NCI-H2029 (cell line): ENCODE measurements around the gene EIF2AK3.
"Not testable (repeated sequence)": the region's sequence is repeated elsewhere in the genome, so short reads cannot be mapped to it uniquely, and the experiment has no call there.

Source experiments
- DNase-seq: peaks from one replicate; lab custom pipeline; 2025; lab: John Stamatoyannopoulos, UW

The EIF2AK3 gene

DNA sequence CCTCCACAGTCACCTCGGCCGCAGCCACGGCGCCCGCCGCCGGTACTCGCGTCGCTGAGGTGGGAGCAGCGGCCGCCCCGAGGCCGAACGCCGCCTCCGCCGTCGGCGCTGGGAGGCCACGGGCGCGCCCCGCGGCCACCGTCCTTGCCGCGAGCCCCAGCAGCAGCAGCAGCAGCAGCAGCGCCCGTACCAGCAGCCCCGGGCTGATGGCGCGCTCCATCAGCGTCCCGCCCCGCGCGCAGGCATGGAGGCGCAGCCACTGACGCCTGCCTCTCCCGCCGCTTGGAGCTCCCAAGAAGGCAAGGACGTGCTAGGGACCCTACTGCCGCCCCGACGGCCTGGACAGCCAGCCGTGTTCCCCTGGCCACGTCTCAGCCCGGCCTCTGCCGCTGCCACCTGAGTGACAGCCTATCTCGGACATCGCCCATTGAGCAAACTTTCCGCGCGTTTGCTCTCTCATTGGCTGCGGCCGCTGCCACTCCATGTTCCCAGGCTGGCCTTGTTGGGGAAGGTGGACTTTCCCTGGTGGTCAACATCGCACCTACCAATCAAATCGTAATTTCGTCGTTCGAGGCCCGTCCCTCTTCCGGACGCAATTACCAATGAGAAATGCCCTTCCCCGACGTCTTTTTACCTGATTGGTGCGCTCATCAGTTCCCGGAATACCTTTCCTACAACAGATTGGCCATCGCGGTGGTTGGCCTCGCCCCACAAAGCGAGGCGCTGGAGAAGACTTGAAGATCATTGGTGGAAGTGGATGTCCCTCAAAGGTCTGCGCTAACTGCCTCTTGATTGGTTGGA, at the start of gene EIF2AK3:
Gene EIF2AK3 (minus strand): TSS at position 410 of the 801 bp plus-strand sequence. CDS start 190 bp downstream, at position 220.
- peak; percentile 98 for DNase-seq

GRCh38 chr2:88673363-88673762, 46.1 kb upstream of the EIF2AK3 start:
- no peak for DNase-seq

DNA sequence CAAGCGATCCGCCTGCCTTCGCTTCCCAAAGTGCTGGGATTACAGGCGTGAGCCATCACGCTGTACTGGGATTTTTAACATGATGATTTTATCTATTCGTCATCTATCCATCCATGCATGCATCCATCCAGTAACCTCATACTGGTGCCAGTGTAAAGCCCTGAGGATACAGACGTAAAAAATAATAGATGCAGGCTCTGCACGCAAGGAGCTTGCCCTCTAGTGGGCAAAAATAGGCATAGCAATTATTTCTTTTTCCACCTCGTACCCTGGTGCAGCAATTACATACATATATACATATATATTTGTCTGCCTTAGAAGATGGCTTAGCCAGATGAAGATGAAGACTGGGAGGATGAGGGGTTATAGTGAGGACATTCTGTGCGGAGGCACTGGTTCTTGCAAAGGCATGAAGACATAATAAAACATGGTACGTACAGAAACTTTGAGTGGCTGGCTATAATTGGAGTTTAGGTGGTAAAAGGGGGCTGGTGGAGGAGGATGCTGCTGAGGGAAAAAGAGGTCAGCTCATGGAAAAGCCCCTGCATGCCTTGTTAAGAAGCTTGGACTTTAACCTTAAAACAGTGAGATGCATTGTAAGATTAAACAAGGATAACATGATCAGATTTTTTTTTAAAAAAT, 44.6 kb upstream of the EIF2AK3 start:
- peak; percentile 51 for DNase-seq

GRCh38 chr2:88669482-88670214, 42.4 kb upstream of the EIF2AK3 start:
- DNase-seq: peak; percentile 37

DNA sequence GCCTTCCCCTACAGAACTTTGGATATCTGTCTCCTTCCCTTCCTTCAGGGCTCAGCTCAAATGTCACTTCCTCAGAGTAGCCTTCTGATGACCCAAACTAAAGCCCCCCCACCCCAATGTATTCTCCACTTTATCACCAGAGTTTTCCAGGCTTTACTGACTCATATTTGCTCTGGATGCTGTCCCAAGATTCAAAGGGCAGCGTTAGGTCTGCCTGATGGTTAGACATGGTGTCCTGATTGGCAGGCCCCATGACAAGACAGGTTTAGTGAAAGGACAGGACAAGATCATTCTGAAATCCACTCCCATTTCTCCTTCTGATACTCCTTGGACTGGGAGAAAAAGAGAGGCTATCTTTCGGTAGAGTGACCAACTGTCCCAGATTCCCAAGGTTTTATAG, 41.6 kb upstream of the EIF2AK3 start:
- DNase-seq: no peak

- no peak for DNase-seq
Observed at GRCh38 chr2:88667219-88667618, 40.0 kb upstream of the EIF2AK3 start.

DNA sequence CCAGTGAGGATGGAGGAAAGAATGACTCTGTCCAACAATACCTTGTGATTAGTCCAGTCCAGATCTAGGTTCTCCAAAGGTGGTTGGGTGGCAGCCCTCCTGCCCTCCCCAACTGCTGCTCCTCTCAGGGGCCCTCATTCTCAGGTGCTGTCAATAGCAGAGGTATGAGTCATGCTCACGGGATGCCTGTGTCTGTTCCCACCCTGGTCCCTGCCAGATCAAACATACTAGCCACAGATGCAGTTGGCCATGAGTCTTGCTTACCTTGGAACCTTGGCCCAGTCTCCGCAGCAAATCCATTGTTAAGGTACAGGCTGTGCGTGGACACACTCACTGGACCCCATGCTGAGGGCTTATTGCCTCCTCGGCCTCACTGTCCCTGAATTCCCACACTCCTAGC, 39.3 kb upstream of the EIF2AK3 start:
- DNase-seq: peak; percentile 60

DNA sequence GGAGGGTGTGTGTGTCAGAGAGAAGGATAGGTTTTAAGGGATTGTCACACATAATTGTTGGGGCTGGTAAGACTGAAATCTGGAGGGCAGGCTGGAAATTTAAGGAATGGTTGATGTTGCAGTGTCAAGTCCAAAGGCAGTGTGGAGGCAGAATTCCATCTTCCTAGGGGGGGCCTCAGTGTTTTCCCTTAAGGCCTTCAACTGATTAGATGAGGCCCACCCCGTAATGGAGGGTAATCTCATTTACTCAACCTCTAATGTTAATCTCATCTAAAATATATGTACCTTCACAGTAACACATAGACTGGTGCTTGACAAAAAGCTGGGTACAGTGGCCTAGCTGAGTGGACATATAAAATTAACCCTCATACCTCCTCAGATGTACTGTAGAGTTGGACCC, 33.4 kb upstream of the EIF2AK3 start:
- no peak for DNase-seq

DNA sequence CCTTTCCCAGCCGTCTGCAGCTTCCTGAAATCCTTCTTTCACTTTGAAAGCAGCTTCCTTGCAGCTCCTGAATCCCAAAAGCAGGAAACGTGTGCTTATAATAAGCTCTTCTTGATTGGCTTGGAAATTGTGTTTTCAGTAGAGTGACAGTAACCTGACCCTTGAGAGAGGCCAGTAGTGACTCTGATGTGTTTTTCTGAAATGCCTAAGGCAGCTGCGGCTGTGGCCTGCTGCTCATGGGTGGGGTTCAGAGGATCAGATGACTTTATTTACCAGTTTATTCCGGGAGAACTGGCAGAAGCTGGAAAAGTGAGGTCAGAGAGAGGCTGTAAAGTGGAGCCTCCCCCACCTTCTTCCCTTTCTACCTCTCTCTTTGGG, 32.3 kb upstream of the EIF2AK3 start:
- peak; percentile 96 for DNase-seq

- no peak for DNase-seq
Observed at GRCh38 chr2:88658881-88659537, 31.7 kb upstream of the EIF2AK3 start.

DNA sequence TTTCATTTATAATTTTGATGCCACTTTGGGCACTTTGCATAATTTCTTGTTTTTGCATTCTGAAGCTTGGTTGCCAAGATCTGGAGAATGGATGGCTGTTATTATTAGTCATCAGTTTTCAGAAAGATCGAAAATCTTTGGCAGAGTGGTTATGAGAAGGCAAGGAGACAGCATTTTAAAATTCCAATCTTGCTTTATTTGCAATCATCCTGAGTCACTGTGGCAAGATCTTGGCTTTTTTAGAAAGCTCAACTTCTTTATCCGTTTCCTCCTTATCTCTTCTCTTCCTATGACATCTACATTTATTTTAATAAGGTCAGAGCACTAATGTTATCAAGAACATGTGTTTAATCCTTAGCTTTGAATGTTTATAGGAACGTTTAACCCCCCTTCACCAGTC, 31.1 kb upstream of the EIF2AK3 start:
- DNase-seq: no peak

- DNase-seq: no peak
Observed at GRCh38 chr2:88657131-88657530, 29.9 kb upstream of the EIF2AK3 start.

DNA sequence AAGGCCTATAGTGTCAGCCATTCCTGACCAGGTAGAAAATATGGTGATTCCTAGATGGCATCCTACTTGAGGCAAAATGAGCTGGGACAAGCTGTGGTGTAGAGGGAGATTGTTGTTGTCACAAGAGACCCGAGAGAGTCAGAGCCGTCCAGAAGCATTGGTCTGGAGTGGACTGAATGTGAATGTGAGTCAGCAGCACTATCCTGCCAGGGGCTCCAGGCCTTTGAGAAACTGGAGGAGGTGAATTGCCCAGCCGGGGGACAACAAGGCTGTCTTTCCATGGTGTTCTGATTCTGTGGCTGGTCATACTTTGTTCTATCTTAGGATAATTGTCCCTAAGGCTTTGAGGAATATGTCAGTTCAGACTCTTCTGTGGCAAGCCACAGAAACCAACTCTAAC, 29.4 kb upstream of the EIF2AK3 start:
- no peak for DNase-seq

DNA sequence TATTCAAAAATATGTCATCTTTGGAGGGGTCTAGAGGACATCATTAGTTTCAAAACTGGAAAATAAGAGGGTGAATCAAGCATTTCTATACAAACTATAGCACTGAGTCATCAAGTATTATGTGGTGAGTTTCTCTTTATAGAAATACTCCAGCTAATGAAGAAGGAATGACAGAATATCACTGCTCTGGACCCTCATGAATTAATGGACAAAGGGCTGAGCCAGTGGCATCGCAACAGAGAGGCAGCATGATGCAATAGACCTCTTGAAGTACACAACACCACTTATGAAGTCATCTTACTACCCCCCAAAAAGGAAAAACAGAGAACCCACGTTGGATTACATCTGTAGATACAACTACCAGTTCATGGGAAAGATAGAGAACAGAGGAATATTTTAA, 27.4 kb upstream of the EIF2AK3 start:
- DNase-seq: no peak

DNA sequence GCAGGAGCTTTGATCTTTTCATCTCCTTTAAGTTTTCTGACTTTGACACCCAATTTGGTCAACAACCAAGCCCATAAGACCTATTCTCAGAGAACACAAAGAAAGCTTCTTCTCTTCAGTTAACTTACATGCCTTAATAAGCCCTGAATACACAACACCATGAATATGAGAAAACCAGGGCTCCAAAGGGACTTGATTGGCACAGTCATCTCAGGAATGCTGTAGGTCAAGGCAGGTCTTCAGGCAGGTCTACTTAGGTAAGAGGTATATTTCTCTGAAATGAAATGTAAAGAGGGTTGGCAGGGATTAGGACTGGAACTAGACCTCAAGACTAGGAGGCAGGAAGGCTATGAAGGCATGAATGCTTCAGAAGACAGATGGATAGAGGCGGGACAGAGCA, 24.4 kb upstream of the EIF2AK3 start:
- no peak for DNase-seq

DNA sequence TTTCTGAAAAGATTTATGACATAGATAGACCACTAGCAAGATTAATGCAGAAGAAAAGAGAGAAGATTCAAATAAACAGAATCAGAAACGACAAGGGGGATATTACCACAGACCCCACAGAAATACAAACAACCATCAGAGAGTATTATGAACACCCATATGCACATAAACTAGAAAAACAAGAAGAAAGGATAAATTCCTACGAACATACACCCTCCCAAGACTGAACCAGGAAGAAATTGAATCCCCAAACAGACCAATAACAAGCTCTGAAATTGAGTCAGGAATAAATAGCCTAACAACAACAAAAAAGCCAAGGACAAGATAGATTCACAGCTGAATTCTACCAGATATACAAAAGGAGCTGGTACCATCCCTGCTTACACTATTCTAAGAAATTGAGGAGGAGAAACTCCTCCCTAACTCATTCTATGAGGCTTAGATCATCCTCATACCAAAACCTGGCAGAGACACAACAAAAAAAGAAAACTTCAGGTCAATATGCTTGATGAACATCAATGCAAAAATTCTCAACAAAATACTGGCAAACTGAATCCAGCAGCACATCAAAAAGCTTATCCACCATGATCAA, 18.1 kb upstream of the EIF2AK3 start:
- DNase-seq: not testable (repeated sequence)

DNA sequence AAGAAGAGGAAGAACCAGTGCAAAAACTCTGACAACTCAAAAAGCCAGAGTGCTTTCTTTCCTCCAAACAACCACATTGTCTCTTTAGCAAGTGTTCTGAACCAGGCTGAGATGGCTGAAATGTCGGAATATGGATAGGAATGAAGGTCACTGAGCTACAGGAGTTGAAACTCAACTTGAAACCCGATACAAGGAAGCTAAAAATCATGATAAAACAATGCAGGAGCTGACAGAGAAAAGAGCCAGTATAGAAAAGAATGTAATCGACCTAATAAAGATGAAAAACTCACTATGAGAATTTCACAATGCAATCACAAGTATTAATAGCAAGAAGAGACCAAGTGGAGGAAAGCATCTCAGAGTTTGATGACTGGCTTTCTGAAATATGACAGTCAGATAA, 15.0 kb upstream of the EIF2AK3 start:
- no peak for DNase-seq

GRCh38 chr2:88641330-88641729, 14.1 kb upstream of the EIF2AK3 start:
- DNase-seq: no peak

DNA sequence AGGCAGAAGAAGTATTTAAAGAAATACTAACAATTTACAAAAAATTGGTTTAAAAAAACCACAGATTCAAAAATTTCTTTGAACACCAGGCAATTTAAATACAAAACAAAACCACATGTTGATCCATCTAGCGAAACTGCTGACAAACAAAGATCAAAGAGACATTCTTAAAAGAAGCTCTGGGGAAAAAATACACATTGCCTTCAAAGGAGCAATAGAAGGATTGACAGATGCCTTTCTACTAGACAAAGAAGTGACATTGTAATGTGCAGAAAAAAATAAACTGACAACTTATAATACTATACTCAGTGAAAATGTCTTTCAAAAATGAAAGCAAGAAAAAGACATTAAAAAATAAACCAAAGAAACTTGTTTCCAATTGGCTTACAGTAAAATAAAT, 12.6 kb upstream of the EIF2AK3 start:
- DNase-seq: no peak

DNA sequence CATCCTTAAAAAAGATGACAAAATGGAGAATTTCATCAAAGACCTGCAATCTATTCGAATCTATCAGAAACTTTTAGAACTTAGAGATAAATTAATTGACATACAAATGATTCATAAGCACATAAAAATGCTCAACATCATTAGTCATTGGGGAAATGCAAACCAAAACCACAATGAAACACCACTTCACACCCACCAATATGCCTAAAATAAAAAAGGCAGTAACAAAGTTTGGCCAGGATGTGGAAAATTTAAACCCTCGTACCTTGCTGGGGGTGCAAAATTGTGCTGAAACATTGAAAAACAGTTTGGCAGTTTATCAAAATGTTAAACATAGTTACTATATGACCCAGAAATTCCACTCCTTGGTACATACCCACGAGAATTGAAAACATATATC, 11.5 kb upstream of the EIF2AK3 start:
- DNase-seq: no peak

- no peak for DNase-seq
Observed at GRCh38 chr2:88638123-88638650, 10.9 kb upstream of the EIF2AK3 start.

DNA sequence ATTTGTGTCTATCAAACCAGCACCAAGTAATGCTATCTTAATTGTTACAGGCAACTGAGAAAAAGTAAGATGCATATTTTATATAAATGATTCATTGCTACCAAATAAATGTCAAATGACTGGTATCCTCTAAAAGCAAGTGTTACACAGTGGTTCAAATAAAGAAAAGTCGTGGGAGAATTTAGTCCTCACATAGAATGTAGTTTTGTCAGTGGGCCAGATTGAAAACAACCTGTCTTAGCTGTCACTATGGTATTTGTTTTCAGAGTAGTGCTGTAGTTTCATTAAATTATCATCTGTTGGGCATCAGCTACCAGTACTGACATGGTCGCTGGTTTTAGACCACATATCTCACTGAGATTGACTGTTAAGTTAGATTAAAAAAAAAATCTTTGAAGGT, 10.2 kb upstream of the EIF2AK3 start:
- DNase-seq: no peak
